GM23338 (cell line): ENCODE measurements around the gene ATP2A3. TPM values are rescaled to one million over a fixed set of nuclear protein-coding genes. Genes with fewer than 3 reads are reported as not detected.

Experiments used
- ATAC-seq: fragments of 200-7000 bp; cut with Tn5 transposase; 3 replicates; pipeline ENCODE4 v1.9.1; 2020
- DNase-seq: peaks from one replicate; pipeline ENCODE4 v3.0.0-alpha.2; 2015; ENCODE audit warnings: low spot score
- H2AFZ ChIP-seq: fragments of 200-600 bp; sonication (generic); 2 replicates; pipeline ENCODE4 v1.8.0; 2016; ENCODE audit warnings: antibody characterized with exemption, mild to moderate bottlenecking, moderate library complexity
- H3F3A ChIP-seq: fragments of 200-600 bp; sonication (generic); replicated peaks from 2 replicates; pipeline ENCODE4 v1.8.0; 2017; ENCODE audit warnings: antibody characterized with exemption, mixed run types, low read depth
- H3K27ac ChIP-seq: fragments of 200-600 bp; sonication (generic); 2 replicates; pipeline ENCODE4 v1.6.1; 2016; ENCODE audit warnings: low read depth
- H3K27me3 ChIP-seq: fragments of 200-600 bp; sonication (generic); 2 replicates; pipeline ENCODE4 v1.8.0; 2016; ENCODE audit warnings: mild to moderate bottlenecking, mixed run types, moderate library complexity; ENCODE audit not compliant: insufficient read depth
- H3K36me3 ChIP-seq: fragments of 200-600 bp; sonication (generic); 2 replicates; pipeline ENCODE4 v1.8.0; 2016; ENCODE audit warnings: mild to moderate bottlenecking; ENCODE audit not compliant: insufficient read depth
- H3K4me1 ChIP-seq: fragments of 200-600 bp; sonication (generic); 2 replicates; pipeline ENCODE4 v1.8.0; 2016; ENCODE audit warnings: mild to moderate bottlenecking, moderate library complexity; ENCODE audit not compliant: insufficient read depth
- H3K4me2 ChIP-seq: fragments of 200-600 bp; sonication (generic); 2 replicates; pipeline ENCODE4 v1.7.1; 2017; ENCODE audit warnings: mixed run types
- H3K4me3 ChIP-seq: fragments of 200-600 bp; sonication (generic); 2 replicates; pipeline ENCODE4 v1.6.1; 2016; ENCODE audit warnings: mixed run types
- H3K79me2 ChIP-seq: fragments of 200-600 bp; sonication (generic); replicated peaks from 2 replicates; pipeline ENCODE4 v1.8.0; 2017; ENCODE audit warnings: mild to moderate bottlenecking; ENCODE audit not compliant: insufficient read depth
- H3K9me2 ChIP-seq: fragments of 200-600 bp; sonication (generic); 2 replicates; pipeline ENCODE4 v1.8.0; 2017; ENCODE audit not compliant: insufficient read depth
- H4K20me1 ChIP-seq: fragments of 200-600 bp; sonication (generic); replicated peaks from 2 replicates; pipeline ENCODE4 v1.8.0; 2017; ENCODE audit warnings: mild to moderate bottlenecking; ENCODE audit not compliant: insufficient read depth
- H3K27ac Mint-ChIP-seq: 2 replicates; pipeline ENCODE4 v1.8.0; 2020; ENCODE audit warnings: inconsistent platforms, mild to moderate bottlenecking, moderate library complexity, mixed read lengths
- H3K27me3 Mint-ChIP-seq: 3 replicates; pipeline ENCODE4 v1.8.0; 2022; ENCODE audit warnings: low read depth, mild to moderate bottlenecking, moderate library complexity, mixed read lengths, inconsistent platforms; ENCODE audit not compliant: insufficient read depth, poor library complexity
- H3K36me3 Mint-ChIP-seq: 3 replicates; pipeline ENCODE4 v1.8.0; 2021; ENCODE audit warnings: low read depth, mild to moderate bottlenecking, inconsistent platforms, moderate library complexity, mixed read lengths
- H3K4me1 Mint-ChIP-seq: 3 replicates; pipeline ENCODE4 v1.8.0; 2020; ENCODE audit warnings: mild to moderate bottlenecking, inconsistent platforms, mixed read lengths
- H3K4me3 Mint-ChIP-seq: 3 replicates; pipeline ENCODE4 v1.8.0; 2021; ENCODE audit warnings: moderate library complexity, mild to moderate bottlenecking, inconsistent platforms, mixed read lengths
- H3K9me3 Mint-ChIP-seq: 3 replicates; pipeline ENCODE4 v1.8.0; 2020; ENCODE audit warnings: moderate library complexity, mild to moderate bottlenecking, inconsistent platforms, mixed read lengths
- EZH2phosphoT487 ChIP-seq: fragments of 200-600 bp; sonication (generic); IDR thresholded peaks from one replicate; pipeline ENCODE4 v1.8.1; 2018; ENCODE audit warnings: antibody characterized with exemption; ENCODE audit not compliant: unreplicated experiment
- JUNB ChIP-seq: IDR thresholded peaks from one replicate; pipeline ENCODE4 v1.6.1; 2016; ENCODE audit warnings: antibody characterized with exemption; ENCODE audit not compliant: unreplicated experiment
- NANOG ChIP-seq: IDR thresholded peaks from 2 replicates; pipeline ENCODE4 v1.6.1; 2016; ENCODE audit warnings: antibody characterized with exemption, borderline replicate concordance
- STAT1 ChIP-seq: IDR thresholded peaks from one replicate; pipeline ENCODE4 v1.6.1; 2016; ENCODE audit warnings: antibody characterized with exemption; ENCODE audit not compliant: unreplicated experiment
- ZNF114 ChIP-seq: fragments of 250-450 bp; sonication (Bioruptor Pico); IDR thresholded peaks from 2 replicates; pipeline ENCODE4 v1.5.0; 2020; ENCODE audit warnings: mild to moderate bottlenecking, moderate library complexity
- polyA plus RNA-seq: library from polyadenylated mRNA; unstranded; fragments of >200 nt; fragmentation: Nextera tagmentation; extraction: Ambion mirVana; gene quantifications from 2 replicates; pipeline ENCODE4 v1.2.1, GENCODE V29; 2016
- total RNA-seq: library from RNA; depleted of rRNA; stranded (reverse); fragments of >200 nt; shearing (Covaris generic); gene quantifications from 2 replicates; pipeline ENCODE4 v1.2.3, GENCODE V29; 2014
- TF ChIP-seq, protein P1 (sequence below): fragments of 250-450 bp; sonication (Bioruptor Pico); IDR thresholded peaks from 2 replicates; pipeline ENCODE4 v1.5.0; 2020; ENCODE audit warnings: mild to moderate bottlenecking, moderate library complexity
- TF ChIP-seq, protein P2 (sequence below): IDR thresholded peaks from 2 replicates; pipeline ENCODE4 v1.6.1; 2016; ENCODE audit warnings: antibody characterized with exemption

ATP2A3 gene
- total and polyA plus RNA-seq, 2 experiments from 2014 or later: 9.6 to 35.2 TPM

GRCh38 chr17:3994221-3994576 lies 30.0 kb upstream of the ATP2A3 start (continued):
- TF ChIP-seq, protein P1, sequence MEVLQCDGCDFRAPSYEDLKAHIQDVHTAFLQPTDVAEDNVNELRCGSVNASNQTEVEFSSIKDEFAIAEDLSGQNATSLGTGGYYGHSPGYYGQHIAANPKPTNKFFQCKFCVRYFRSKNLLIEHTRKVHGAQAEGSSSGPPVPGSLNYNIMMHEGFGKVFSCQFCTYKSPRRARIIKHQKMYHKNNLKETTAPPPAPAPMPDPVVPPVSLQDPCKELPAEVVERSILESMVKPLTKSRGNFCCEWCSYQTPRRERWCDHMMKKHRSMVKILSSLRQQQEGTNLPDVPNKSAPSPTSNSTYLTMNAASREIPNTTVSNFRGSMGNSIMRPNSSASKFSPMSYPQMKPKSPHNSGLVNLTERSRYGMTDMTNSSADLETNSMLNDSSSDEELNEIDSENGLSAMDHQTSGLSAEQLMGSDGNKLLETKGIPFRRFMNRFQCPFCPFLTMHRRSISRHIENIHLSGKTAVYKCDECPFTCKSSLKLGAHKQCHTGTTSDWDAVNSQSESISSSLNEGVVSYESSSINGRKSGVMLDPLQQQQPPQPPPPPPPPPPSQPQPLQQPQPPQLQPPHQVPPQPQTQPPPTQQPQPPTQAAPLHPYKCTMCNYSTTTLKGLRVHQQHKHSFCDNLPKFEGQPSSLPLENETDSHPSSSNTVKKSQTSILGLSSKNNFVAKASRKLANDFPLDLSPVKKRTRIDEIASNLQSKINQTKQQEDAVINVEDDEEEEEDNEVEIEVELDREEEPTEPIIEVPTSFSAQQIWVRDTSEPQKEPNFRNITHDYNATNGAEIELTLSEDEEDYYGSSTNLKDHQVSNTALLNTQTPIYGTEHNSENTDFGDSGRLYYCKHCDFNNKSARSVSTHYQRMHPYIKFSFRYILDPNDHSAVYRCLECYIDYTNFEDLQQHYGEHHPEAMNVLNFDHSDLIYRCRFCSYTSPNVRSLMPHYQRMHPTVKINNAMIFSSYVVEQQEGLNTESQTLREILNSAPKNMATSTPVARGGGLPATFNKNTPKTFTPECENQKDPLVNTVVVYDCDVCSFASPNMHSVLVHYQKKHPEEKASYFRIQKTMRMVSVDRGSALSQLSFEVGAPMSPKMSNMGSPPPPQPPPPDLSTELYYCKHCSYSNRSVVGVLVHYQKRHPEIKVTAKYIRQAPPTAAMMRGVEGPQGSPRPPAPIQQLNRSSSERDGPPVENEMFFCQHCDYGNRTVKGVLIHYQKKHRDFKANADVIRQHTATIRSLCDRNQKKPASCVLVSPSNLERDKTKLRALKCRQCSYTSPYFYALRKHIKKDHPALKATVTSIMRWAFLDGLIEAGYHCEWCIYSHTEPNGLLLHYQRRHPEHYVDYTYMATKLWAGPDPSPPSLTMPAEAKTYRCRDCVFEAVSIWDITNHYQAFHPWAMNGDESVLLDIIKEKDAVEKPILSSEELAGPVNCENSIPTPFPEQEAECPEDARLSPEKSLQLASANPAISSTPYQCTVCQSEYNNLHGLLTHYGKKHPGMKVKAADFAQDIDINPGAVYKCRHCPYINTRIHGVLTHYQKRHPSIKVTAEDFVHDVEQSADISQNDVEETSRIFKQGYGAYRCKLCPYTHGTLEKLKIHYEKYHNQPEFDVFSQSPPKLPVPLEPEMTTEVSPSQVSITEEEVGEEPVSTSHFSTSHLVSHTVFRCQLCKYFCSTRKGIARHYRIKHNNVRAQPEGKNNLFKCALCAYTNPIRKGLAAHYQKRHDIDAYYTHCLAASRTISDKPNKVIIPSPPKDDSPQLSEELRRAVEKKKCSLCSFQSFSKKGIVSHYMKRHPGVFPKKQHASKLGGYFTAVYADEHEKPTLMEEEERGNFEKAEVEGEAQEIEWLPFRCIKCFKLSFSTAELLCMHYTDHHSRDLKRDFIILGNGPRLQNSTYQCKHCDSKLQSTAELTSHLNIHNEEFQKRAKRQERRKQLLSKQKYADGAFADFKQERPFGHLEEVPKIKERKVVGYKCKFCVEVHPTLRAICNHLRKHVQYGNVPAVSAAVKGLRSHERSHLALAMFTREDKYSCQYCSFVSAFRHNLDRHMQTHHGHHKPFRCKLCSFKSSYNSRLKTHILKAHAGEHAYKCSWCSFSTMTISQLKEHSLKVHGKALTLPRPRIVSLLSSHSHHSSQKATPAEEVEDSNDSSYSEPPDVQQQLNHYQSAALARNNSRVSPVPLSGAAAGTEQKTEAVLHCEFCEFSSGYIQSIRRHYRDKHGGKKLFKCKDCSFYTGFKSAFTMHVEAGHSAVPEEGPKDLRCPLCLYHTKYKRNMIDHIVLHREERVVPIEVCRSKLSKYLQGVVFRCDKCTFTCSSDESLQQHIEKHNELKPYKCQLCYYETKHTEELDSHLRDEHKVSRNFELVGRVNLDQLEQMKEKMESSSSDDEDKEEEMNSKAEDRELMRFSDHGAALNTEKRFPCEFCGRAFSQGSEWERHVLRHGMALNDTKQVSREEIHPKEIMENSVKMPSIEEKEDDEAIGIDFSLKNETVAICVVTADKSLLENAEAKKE (CRISPR knock-in tag): no peak
- TF ChIP-seq EZH2phosphoT487: no peak

- ATAC-seq (no peak), DNase-seq (no peak)
- Histone ChIP-seq H3F3A (no peaks in the 10 kb centered on the region), H3K36me3 (no peaks in the 10 kb centered on the region), H3K4me3 (no peak overlapping the region), H4K20me1 (no peaks in the 10 kb centered on the region), H3K27me3 (no peaks in the 10 kb centered on the region), H3K27ac (no peak overlapping the region), H3K4me2 (no peak overlapping the region), H3K9me2 (no peaks in the 10 kb centered on the region), H2AFZ (no peak overlapping the region), H3K79me2 (no peaks in the 10 kb centered on the region), H3K4me1 (no peaks in the 10 kb centered on the region; the same call in 1 of the 2 replicates)
- Mint-ChIP-seq H3K9me3 (no peaks in the 10 kb centered on the region), H3K4me3 (no peak overlapping the region), H3K27ac (no peak overlapping the region), H3K27me3 (peaks cover 5% of the 10 kb centered on the region), H3K36me3 (no peaks in the 10 kb centered on the region; the same call in 2 of the 3 replicates), H3K4me1 (peaks cover 7% of the 10 kb centered on the region; the same call in 2 of the 3 replicates)
- TF ChIP-seq, protein P1 (CRISPR knock-in tag): no peak
- TF ChIP-seq STAT1 (no peak), JUNB (no peak), NANOG (no peak), EZH2phosphoT487 (no peak), ZNF114 (CRISPR knock-in tag) (no peak)
- TF ChIP-seq, protein P2, sequence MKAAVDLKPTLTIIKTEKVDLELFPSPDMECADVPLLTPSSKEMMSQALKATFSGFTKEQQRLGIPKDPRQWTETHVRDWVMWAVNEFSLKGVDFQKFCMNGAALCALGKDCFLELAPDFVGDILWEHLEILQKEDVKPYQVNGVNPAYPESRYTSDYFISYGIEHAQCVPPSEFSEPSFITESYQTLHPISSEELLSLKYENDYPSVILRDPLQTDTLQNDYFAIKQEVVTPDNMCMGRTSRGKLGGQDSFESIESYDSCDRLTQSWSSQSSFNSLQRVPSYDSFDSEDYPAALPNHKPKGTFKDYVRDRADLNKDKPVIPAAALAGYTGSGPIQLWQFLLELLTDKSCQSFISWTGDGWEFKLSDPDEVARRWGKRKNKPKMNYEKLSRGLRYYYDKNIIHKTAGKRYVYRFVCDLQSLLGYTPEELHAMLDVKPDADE: no peak
Measured at GRCh38 chr17:3993493-3994220, 29.4 kb upstream of the ATP2A3 start.
